ENCODE measurements around the gene FHIT.

Gene FHIT

DNA sequence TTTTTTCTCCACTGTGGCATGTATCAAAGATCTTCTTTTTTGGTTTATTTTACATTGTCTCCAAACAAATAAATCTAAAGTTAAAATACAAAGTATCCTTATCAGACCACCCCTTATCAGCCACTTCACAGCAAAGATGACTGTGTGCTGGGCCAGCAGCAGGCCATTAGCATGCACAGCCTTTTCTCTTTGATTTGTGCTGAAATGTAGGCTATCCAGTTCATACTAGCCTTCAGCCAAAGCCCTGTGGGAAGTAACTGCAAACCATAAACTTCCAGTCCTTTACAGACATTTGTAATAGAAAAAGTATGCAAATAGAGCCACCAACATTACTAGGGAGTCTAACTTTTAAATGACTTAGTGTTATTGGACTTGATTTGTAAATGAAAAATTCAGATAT, 816.3 kb downstream of the FHIT start:
- in situ Hi-C loops (cut with MboI; ENCODE audit: low sequenced_read_pairs), result no loop called here

DNA sequence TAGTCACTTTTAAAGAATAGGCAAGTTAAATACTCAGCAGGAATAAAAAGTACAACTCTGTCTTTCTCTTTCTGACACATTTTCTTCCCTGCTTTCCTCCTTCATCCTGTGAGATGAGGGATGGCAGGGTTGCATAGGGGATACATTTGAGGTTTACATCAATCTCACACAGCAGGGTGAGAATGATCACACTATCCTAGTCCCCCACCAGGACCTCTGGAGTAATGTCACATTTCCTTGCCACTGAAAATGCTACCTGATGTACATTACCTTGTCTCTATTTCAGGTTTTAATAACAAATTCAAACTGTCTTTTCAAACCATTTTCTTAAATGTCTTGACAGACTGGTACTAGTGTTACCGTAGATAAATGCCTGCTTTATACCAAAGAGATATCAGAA, 816.9 kb downstream of the FHIT start:
- in situ Hi-C loops (cut with MboI; ENCODE audit: low sequenced_read_pairs), result no loop called here

DNA sequence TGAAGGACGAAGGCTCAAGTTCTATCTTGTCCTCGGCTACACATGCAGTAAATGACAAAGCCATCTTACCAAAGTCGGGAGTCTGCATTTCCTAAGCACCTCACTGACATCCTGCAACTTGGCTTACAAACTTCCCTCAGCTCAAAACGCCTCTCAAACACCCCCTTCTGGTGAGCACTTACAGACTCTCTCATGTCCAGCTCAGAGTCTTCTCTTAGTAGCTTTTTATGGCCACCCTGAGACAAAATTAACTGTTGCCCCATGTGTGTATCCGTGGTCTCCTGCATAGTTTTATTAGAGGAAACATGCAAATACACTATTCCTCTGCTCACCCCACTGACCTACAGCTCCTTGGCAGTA, 819.7 kb downstream of the FHIT start:
- in situ Hi-C loops (cut with MboI; ENCODE audit: low sequenced_read_pairs), result no loop called here

DNA sequence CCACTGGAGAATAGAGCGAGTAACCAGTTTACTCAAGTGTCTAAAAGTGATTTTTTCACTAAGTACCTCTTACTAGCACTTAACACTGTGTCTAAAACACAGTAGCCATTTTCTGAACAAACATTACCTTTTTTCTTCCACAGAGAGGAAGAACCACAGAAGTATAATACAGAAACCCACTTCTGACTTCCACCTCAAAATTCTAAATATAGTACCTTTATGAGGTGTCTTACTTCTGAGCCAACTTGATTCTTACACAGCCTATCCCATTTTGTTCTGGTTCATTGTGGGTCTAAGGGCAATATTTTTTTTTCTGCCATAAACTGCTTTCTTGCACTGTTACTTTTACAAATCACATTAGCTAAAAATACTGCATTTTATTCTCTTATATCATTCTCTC, 821.0 kb downstream of the FHIT start:
- in situ Hi-C loops (cut with MboI; ENCODE audit: low sequenced_read_pairs), result no loop called here

DNA sequence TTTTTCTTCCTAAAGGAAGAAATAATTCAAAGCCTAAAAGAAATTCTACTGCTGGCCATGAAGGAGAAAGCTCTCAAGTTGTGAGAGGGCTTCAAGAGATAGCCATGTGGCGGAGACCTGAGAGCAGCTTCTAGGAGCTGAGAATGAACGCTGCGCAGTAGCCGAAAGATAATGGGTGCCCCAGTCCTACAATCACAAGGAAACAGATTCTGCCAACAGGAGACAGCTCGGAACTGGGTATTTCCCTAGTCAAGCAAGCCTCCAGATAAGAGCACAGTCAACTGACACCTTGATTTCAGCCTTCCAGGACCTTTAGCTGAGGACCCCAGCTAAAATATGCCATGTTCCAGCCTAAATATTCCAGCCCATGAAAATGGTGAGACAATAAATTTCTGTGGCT, 824.1 kb downstream of the FHIT start:
- in situ Hi-C loops (cut with MboI; ENCODE audit: low sequenced_read_pairs), result no loop called here

DNA sequence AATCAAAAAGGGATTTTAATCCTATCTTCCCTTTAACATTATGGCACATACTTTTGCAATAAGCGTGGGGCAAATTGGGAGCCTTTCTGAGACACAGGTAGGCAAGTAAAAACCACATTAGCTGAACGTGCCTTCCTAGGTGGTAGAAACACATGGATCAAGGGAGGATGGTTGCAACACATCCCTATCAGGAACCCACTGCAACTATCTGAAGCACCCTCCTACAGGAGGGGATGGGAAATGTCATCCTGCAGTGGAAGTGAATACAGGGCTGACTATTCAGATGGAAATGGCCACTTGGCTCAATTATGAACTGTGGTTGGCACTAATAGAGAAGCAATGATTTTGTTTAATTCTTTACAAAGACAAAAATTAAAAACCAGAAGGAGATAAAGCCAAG, 826.3 kb downstream of the FHIT start:
- in situ Hi-C loops (cut with MboI; ENCODE audit: low sequenced_read_pairs), result no loop called here

DNA sequence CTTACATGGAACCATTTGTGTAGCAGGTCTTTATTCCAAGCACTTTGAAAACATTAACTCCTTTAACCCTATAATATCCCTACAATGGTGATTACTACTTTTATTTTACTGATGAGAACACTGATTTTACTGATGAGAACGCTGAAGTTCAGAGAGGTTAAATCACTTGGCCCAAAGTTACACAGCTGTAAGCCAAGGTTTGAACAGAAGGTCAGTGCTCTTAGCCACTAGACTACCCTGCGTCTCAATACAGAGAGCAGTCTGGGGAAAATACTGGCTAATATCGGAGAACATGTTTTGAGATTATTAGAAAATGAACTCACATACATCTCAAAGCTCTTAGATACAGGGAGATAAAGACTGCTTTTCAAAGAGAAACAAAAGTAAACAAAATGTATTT, 827.2 kb downstream of the FHIT start:
- in situ Hi-C loops (cut with MboI; ENCODE audit: low sequenced_read_pairs), result no loop called here

DNA sequence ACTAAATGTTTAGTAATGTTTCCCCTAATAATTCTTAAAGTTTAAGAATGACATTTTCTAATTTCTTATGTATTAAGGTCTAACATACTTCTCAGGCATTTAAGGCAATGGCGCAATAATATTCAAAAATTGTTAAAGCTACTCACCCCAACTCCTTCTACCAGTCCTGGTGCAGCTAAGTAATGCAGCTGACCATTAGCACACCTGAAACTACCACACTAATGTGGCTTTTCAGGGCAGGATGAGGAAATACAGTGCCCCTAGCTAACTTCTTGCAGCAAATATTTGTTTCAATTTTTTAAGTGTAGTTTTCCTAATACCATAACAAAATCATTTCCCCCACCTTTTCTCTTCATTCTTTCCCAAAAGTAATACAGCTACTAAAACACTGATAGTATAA, 827.7 kb downstream of the FHIT start:
- in situ Hi-C loops (cut with MboI; ENCODE audit: low sequenced_read_pairs), result no loop called here

DNA sequence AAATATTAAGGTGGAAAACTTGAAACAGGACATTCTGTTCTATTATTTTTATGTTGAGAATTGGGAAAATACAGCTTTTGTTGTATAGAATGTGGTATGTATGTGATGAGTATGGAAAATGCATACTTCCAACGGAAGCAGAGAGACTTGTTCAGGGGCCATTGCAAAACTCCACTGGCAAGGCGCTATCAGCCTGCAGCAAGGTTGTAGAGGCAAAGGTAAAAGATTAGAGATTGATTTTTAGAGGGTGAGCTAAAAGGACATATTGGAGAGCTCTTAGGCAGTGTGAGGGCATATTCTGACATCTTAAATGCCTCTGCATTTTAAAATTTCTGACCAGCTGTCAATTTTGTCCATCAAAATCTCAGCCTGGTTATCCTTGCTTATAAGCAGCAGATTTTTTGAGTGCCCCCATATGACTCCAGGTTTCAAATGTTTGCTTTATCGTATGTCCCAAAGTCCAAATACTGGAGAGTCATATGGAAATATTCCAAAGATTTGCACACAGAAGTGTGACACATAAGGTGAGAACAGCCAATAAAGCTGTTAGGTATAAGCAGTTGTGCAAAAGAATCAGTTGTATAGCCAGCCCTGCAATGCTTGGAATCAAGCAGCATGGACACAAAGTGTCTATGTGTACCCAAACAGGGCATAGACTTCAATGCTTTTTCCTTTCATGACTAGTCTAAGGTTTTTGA, 829.4 kb downstream of the FHIT start:
- in situ Hi-C loops (cut with MboI; ENCODE audit: low sequenced_read_pairs), result no loop called here

DNA sequence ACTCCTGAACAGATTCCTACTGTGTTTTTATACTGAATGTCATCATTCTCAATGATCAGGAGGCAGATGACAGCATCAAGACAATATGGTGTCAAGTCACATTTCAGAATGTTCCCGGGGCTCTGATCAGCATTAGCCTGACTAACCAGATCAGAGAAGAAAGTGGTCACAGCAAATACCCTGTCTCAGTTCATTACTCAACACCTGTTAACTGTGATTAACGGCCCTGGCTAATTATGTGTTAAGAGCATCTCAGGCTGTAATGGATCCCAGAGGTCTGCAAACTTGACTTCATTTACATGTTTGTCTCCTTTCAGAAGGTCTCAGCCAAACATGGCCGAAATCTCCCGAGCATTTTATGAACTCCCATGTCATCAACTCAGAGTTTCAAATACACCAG, 833.7 kb downstream of the FHIT start:
- in situ Hi-C loops (cut with MboI; ENCODE audit: low sequenced_read_pairs), result no loop called here

DNA sequence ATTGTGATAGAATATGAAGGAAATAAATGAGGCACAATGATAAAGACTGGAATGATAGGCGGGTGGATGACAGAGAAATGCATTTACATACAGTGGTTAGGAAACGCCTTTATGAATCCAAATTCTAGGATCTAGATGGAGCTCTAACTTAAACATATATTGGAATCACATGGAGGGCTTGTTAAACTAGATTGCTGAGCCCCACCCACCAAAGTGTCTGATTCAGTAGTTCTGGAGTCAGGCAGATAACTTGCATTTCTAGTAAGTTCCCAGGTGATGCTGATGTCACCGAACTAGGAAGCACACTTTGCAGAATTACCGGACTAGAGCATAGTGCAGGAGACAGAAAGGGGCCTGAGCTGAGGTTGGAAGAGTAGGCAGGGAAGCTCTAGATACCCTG, 837.2 kb downstream of the FHIT start:
- in situ Hi-C loops (cut with MboI; ENCODE audit: low sequenced_read_pairs), result no loop called here

DNA sequence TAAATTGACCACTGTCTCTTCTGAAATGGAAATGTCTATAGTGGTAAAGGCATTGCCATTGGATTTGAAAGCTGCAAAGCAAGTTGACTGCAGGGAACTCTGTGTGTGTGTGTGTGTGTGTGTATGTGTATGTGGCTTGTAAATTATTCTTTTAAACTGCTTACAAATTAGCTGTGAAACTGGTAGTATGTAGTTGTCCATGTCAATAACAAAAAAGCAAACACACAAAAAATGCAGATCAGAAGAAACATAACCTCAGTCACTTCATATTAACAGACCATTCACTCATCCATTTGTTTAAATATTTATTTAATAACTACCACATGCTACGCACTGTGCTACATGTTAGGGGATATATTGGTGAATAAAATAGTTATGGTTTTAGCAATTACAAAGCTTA, 837.7 kb downstream of the FHIT start:
- in situ Hi-C loops (cut with MboI; ENCODE audit: low sequenced_read_pairs), result no loop called here

DNA sequence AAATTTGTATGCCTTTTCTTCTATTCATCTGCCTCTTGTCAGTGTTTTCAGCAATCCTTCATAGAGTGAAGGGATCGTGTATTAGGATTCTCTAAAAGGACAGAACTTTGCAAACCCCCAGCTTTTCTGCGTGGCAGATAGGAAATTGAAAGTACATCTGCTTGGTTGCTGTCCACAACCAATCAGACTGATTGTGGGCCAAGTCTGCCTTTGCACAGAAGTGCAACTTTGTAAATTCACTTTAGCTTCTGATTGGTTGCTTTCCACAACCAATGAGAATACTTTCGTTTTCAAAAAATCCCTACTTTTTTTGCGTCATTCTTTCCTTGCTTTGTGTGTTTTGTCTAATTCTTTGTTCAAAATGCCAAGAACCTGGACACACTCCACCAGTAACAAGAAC, 847.4 kb downstream of the FHIT start:
- in situ Hi-C loops (cut with MboI; ENCODE audit: low sequenced_read_pairs), result no loop called here

DNA sequence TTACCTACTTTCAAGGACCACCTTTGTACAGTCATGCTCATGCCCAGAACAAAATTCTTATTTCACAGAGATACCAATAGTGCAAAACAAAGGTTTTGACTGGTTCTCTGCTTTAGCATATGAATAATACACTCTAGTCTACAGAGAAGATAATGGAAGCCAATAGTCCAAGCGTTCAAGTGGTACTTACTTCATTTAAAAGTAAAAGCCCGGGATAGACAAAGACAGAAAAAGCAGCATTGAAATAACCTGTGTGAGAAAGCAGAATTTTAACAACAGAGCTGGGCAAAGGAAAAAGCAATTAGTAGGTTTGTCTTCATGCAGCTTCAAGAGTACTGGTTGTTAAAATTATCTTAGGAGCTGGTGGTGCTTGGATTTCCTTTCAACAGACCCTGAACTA, 848.3 kb downstream of the FHIT start:
- in situ Hi-C loops (cut with MboI; ENCODE audit: low sequenced_read_pairs), result no loop called here

DNA sequence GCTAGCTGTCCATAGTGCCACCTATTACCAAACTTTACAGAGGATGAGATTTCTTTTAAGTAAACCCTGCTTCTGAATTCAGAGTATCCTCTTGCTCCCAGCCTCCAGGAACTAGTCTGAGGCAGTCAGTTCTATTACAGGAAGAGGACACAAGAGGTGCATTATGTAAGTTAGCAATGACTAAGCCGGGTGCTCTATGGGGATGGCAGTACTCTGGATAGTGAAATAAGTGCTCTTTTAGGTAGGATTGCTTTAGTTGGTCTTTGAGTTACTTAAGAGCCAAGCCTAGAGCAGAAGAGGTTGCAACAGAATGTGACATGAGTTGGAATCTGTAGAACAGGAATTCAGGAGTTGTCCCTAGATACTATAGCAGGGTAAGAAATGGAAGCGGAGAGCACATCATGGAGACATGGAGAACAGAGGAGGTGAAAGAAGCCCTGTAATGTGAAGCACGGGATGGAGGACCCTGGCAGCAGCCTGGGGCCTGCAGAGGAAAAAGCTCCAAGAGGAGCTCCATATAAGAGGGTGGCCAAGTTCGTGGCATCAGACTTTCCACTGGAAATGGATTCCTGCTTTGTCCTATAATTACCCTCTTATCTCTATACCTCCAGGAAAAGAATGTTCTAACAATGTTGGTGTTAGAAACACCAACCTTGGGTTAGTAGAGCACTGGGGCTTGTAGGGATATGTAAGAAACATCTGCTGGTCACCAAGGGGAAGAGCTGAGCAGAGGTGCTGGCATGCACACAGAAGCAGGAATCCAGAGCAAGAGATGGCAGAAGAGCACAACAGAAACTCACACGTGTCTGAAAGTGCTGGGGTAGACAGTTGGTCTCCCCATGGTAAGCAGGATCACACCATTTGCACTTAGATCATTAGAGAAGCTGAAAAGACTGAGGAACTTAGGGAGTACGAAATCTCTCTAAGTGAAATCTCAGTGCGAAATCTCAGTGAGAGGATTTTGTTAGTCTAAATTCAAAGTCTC, 851.1 kb downstream of the FHIT start:
- in situ Hi-C loops (cut with MboI; ENCODE audit: low sequenced_read_pairs), result no loop called here

DNA sequence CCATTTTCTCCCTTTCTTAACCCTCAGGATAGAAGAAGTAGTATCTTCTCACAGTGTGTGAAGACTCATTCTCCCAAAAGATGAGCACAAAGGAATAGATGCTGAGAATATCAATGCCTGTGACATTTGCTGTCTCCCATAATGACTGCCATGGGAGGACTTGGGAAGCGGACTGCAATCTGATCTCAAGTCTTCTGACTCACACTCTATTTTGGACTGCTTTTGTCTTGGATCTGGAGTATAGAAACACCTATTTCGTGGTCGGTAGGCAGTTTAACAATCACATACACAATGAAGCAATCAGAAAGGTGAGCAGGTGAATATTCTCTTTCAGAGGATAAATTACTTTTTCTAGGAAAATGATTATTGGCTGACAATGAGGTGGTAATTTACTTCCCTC, 852.0 kb downstream of the FHIT start:
- in situ Hi-C loops (cut with MboI; ENCODE audit: low sequenced_read_pairs), result no loop called here

DNA sequence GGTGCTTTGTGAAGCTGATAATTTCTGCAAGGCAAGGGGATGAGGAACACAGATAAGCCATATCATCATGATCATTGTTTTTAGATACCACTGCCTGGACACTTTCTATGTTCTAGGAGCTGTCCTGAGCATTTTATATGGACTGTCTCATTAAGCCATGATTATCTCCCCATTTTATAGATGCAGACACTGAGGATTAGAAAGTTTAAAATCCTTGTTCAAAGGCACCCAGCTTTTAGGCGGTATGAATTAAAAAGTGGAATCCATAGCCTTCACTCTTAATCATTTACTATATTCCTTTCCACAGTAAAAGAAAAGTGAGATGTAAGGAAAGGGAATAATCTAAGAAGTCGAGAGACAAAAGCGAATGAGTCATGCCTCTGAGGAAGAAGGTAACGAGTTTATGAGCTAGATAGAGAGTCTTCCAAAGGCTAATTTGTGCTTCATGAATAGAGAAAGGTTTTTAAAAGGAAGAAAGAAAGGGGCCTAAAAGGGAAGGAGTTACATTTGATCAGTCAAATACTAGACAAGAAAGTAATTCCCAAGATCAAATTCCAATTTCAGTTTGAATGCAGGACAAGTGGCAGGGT, 856.0 kb downstream of the FHIT start:
- in situ Hi-C loops (cut with MboI; ENCODE audit: low sequenced_read_pairs), result no loop called here

DNA sequence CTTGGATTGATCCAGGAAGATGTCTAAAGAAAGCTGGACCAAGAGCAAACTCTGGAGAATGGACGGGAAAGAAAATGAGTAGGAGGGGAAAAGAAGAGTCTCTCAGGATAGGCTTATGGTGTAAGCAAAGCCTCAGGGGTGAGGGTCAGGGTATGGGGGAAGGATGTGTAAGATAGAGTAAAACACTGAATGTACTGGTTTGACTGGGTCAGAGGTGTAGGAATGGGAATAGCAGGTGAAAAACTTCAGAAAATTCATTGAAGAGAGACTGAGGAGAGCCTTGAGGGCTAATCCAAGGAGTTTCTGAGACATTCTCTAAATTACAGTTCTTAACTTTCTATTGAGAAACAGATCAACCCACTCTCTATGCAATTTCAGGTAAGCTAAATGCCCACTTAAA, 857.3 kb downstream of the FHIT start:
- in situ Hi-C loops (cut with MboI; ENCODE audit: low sequenced_read_pairs), result no loop called here

DNA sequence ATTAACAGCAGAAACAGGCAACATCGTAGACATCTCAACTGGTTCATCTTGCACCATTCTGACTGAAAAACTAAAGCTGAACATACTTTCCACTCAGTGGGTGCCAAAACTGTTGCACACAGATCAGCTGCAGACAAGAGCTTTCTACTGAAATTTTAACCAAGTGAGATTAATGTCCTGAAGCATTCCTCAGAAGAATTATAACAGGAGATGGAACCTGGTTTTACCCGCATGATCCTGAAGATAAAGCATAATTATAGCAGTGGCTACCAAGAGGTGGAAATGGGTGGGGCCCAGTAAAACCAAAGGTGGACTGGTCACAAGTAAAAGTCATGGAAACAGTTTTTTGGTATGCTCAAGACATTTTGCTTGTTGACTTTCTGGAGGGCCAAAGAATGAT, 858.8 kb downstream of the FHIT start:
- in situ Hi-C loops (cut with MboI; ENCODE audit: low sequenced_read_pairs), result no loop called here

DNA sequence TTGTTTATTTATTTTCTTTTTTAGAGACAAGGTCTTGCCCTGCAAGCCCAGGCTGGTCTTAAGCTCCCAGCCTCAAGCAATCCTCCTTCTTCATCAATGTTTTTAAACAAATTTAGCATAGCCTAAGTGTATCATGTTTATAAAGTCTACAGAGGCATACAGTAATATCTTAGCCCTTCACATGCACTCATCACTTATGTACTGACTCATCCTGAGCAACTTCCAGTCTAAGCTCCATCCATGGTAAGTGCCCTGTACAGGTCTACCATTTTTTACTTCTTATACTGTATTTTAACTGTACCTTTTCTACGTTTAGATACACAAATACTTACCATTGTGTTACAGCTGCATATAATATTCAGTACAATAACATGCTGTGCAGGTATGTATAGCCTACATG, 860.0 kb downstream of the FHIT start:
- in situ Hi-C loops (cut with MboI; ENCODE audit: low sequenced_read_pairs), result no loop called here

DNA sequence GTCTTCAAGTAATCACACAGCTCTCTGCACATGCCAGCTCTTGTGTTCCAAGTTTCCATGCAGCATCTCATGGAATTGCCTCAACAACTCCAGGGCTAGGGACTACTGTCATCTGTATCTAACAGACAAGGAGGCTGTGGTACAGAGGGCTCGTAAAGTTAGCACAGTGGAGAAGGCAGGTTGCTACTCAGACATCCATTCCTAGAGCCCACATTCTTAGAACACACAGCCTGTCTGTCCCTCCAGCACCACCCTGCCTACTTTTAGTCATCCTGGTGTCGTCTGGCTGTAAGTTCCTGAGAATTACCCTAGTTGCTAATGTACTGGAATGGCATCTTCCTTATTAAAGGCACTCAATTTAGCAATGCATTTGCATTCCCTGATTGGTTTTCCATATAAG, 862.5 kb downstream of the FHIT start:
- in situ Hi-C loops (cut with MboI; ENCODE audit: low sequenced_read_pairs), result no loop called here

DNA sequence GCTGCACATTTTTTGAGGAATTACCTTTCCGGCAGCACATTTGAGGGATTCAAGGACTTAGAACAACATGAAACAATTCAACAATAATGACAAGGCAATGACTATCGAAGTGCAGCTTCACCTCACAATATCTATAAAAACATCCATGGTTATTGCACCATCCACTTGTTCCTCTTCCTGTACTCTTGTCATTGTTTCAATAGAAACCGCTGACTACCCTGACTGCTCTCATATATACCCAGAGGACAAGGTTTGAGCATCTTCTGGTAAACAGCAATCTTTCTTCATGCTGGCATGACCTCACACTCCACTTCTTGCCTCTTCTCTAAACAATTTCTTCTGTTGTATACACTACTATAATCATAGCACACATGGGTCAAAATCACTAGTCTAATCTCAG, 864.9 kb downstream of the FHIT start:
- in situ Hi-C loops (cut with MboI; ENCODE audit: low sequenced_read_pairs), result no loop called here

Measured in HL-60/S4 treated with retinoic acid at 250 ng/mL for 4 days and 3 days (cell line).